ENCODE results near the gene UQCR10.

The UQCR10 gene

GRCh38 chr22:29767171-29768051 lies at the start of gene UQCR10:
Gene UQCR10, plus strand, starts transcription at chr22:29767369. Its CDS starts 30 bp downstream, at chr22:29767399.
- peak; percentile 91 to 93 for DNase-seq

DNA sequence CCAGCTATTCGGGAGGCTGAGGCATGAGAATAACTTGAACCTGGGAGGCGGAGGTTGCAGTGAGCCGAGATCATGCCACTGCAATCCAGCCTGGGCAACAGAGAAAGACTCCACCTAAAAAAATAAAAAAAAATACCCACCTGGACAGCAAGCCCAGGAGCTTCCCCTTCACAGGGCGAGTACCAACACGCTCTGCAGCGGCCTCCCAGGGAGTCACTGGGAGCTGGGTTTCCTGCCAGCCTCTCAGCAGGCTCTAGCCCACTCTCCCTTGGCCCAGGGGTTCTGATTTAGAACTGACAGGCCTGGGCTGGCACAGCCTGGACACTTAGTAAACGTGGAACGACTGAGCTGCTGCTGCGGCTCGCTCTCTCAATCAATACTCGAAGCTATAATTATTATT lies 49.4 kb upstream of the UQCR10 start:
- DNase-seq = no peak

DNA sequence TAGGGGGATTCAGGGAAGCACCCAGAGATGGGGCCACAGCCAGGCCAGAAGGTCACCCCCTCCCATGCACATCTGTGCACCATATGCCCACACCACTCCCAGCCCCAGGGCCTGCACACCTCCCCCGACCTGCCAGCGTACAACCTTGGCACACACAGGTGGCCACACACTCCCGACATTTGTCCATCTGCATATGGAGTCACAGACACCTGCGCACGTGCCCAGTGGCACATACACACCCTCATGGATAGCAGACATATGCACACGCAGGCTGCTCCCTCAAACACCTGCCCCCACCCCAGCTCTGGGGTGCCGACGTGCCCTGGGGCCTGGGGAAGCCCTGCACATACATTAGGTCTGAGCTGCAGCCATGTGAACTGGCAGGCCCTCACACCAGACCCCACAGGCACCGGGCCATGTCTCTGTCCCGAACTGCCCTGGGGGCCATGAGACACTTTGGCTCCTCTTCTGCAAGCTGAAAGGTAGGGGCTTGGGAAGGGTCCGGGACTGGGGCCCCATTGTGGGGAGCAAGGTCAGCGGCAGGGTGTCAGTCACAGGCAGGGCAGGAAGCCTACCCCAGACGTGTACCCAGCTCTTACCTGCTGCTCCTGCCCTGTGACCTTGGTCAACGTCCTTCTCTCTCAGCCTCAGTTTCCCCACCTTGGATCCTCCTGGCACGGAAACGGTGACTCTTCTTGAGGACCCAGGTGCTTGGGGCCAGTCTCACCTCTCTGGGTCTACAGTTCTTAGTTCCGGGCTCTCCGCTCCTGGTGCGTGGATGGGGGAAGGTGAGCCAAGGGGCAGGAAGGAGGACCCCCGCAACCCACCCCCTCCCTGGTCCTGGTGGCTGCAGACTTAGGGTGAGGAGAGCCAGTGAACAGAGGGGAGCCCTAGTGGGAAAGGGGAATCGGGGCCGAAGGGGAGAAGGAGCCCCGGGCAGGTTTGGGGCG lies 47.9 kb upstream of the UQCR10 start:
- DNase-seq = no peak

DNA sequence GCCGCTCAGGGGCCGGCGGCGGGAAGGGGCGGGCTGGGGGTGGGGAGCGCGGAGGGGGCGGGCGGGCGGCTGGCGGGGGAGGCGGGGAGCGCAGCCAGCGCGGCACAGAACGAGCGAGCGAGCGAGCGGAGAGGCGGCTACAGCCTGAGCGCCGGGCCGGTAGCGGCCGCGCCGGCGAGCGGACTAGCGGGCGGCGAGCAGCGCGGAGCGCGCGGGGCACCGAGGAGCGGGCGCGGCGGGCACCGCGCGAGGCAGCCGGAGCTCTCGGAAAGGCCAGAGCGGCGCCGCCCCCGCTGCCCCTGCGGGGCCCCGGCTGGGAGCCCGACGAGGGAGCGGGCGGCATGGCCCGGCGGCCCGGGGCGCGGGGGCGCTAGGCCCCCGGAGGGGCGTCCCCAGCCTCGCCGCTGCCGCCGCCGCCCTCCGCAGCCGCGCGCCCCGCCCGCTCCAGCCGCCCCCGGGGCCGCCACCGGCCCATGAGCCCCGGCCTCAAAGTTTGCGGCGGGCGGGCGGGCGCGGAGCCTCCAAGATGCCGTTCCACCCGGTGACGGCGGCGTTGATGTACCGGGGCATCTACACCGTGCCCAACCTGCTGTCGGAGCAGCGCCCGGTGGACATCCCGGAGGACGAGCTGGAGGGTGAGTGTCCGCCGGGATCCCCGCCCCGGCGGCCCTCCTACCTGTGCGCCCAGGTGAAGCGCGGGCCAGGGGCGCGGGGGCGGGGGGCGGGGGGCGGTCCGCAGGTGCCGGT lies 47.1 kb upstream of the UQCR10 start, which contains the start of gene CABP7:
CABP7 (plus strand) TSS at position 105 of the 747 bp plus-strand sequence; CDS start at position 527, 422 bp downstream.
- no peak for DNase-seq

DNA sequence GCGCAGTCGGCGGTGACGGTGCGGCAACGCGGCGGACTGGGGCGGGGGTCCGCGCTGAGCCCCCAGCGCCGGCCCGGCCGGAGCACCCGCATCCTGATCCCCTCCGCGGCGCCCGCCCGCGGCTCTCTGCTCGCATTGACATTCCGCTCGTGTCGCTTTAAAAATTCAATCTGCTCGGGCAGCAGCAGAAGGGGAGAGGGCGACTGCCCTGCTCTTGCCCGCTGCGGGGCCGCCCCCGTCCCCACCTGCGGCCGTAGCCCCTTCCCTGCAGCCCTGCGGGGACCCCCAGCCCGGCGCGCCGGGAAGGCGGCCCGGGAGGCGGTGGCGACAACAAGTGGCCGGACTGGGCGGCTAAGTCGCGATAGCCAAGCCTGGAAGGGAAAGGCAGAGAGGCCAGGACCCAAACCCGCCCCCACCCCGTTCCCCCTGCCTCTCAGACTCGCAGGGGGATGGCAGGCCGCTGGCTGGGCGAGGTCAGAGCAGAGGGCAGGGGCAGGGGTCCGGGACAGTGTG lies 46.3 kb upstream of the UQCR10 start:
- DNase-seq = no peak

- no peak for DNase-seq
These were observed 45.0 kb upstream of the UQCR10 start for GRCh38 chr22:29722151-29722550.

DNA sequence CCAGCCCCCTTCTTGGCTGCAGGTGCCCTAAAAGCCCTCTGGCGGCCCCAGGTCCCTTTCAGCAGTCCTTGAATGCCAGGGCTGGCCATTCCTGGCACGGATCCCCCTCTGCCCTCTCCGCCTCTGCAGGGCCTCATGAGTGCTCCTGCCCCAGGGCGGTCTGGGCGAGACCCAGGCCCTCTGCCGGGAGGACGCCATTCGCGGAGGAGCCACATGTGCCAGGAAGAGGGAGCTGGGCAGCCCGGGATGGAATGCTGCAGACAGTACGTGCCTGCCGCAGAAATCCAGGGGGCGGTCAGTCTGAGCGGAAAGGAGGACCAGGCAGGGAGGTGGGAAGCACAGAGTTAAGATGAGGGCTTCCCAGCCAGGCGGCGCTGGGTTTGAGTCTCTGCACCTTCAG lies 44.6 kb upstream of the UQCR10 start:
- no peak for DNase-seq

- DNase-seq = no peak
These were observed 43.4 kb upstream of the UQCR10 start for GRCh38 chr22:29723766-29724165.

DNA sequence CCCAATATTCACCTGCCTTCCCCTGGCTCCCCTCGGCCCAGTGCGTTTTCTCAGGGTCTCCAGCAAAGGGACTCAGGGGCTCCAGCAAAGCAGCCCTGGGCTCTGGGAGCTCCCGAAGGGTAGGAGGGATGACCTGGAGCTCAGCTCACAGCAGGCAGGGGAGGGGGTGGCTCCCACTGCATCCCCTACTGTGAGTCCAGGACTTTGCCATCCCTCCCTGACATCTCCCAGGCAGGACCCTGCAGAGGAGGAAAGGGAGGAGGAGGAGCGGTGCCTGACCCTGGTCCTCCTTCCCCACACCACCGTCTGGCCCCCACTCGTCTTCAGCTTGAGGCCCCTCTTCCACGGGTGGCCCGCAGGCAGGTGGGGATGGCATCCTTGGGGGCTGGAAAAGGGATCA lies 42.3 kb upstream of the UQCR10 start:
- DNase-seq = no peak

GRCh38 chr22:29726106-29726505 lies 41.1 kb upstream of the UQCR10 start:
- no peak for DNase-seq

DNA sequence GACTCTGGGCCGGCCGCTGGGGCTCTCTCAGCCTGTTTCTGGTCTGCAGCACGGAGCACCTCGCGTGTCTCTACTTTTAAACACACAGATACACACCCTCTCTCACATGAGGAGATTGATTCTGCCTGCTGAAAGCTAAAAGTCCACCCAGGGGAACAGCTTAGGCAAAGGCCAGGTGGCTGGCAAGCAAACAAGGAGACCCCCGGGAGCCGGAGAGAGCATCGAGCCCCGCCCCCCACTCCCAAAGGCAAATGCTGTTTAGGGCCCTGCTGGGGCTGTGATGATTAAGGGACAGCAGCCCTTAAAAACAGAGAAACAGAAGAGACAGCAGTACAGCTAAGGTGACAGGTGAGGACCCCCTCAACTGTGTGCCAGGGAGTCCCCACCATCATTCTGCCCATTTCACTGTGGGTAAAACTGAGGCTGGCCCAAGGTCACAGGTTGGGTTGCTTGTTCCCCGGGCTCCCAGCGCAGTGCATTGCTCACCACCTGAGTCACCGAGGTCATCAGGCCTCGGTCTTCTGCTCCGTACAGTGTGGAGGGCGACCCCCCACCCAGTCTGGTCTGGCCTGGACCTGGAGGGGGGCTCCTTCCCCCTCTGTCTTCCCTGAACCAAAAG lies 40.5 kb upstream of the UQCR10 start:
- DNase-seq = no peak

DNA sequence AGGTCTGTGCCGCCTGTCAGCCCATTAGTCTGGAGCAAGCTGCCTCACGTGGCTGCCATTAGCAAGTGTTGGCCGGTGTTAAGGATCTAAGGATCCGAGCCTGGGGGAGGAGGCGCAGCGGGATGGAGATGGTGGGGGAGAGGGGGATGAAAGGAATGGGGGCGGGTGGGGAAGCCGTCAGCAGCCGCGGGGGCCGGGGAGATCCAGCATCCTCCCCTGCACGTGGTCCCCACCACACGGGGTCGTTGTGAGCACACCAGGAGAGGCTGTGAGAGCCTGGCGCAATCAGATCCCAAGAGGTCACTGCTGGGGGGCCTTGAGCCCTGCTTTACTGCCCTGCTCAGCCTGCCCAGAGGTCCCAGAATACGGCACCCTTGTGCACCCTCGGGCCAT lies 40.0 kb upstream of the UQCR10 start:
- DNase-seq = no peak

GRCh38 chr22:29729161-29729560 lies 38.0 kb upstream of the UQCR10 start:
- no peak for DNase-seq

- no peak for DNase-seq
These were observed 35.9 kb upstream of the UQCR10 start for GRCh38 chr22:29731058-29731850.

- DNase-seq = no peak
These were observed 34.3 kb upstream of the UQCR10 start for GRCh38 chr22:29732883-29733282.

- no peak for DNase-seq
These were observed 33.6 kb upstream of the UQCR10 start for GRCh38 chr22:29733362-29734201.

- no peak for DNase-seq
These were observed 32.8 kb upstream of the UQCR10 start for GRCh38 chr22:29734406-29734805.

GRCh38 chr22:29734838-29735237 lies 32.3 kb upstream of the UQCR10 start:
- DNase-seq = no peak

- no peak for DNase-seq
These were observed 31.8 kb upstream of the UQCR10 start for GRCh38 chr22:29735416-29735815.

Measured in activated CD4-positive, alpha-beta T cell treated with anti-CD3 and anti-CD28 coated beads for 4 hours (primary cell).